Sigmoid colon (tissue), 7 donors: ENCODE results near the gene ABCC8. TPM values are rescaled to one million over a fixed set of nuclear protein-coding genes. Genes with fewer than 3 reads are reported as not detected.

Source experiments
- DNase-seq: peaks from one replicate; pipeline ENCODE4 v3.0.0-alpha.2; 2019
- H3K27ac ChIP-seq, 4 donors: fragments of 200-600 bp; sonication (generic); one replicate each; pipeline ENCODE4 v1.5.1; 2016 to 2019; ENCODE audit warnings: mild to moderate bottlenecking in 1 of 4
- H3K27me3 ChIP-seq, 3 donors: fragments of 200-600 bp; sonication (generic); one replicate each; pipeline ENCODE4 v1.5.1; 2019; ENCODE audit warnings: mild to moderate bottlenecking in 1 of 3
- H3K36me3 ChIP-seq, 4 donors: fragments of 200-600 bp; sonication (generic); one replicate each; pipeline ENCODE4 v1.5.1; 2016 to 2019
- H3K4me1 ChIP-seq, 4 donors: fragments of 200-600 bp; sonication (generic); one replicate each; pipeline ENCODE4 v1.5.1; 2017 to 2019
- H3K4me3 ChIP-seq, 4 donors: fragments of 200-600 bp; sonication (generic); one replicate each; pipeline ENCODE4 v1.5.1; 2017 to 2019; ENCODE audit warnings: mild to moderate bottlenecking in 2 of 4, moderate library complexity in 1 of 4
- H3K9me3 ChIP-seq, 4 donors: fragments of 200-600 bp in 3 of 4; sonication (generic) in 3 of 4; one replicate each; pipeline versions ENCODE4 v1.5.1 to v1.6.1; 2013 to 2019
- CTCF ChIP-seq, 4 experiments: fragments of 450-650 bp in 3 of 4; fragments of 200-600 bp in 1 of 4; IDR thresholded peaks; one replicate each; pipeline ENCODE4 v1.5.1; 2016 to 2019; ENCODE audit warnings: antibody characterized with exemption in 4 of 4, mild to moderate bottlenecking in 3 of 4, moderate library complexity in 2 of 4
- EP300 ChIP-seq, 4 donors: sonication (generic); formaldehyde crosslinking; IDR thresholded peaks; one replicate each; pipeline ENCODE4 v1.6.1; 2017; ENCODE audit warnings: antibody characterized with exemption in 4 of 4
- POLR2A ChIP-seq, 2 donors: fragments of 450-650 bp; IDR thresholded peaks; one replicate each; pipeline ENCODE4 v1.6.1; 2016; ENCODE audit warnings: antibody characterized with exemption in 2 of 2, mild to moderate bottlenecking in 2 of 2, moderate library complexity in 2 of 2
- POLR2AphosphoS5 ChIP-seq, 4 donors: sonication (generic); formaldehyde crosslinking; IDR thresholded peaks; one replicate each; pipeline ENCODE4 v1.6.1; 2017; ENCODE audit warnings: antibody characterized with exemption in 4 of 4
- WGBS, 2 donors: extraction: QIAGEN DNeasy Blood & Tissue Kit; methylation state at CpG; one replicate each; pipeline ENCODE4 v1.1.7; 2013; 5-methylcytosine and 5-hydroxymethylcytosine counted together
- intact Hi-C: fragments of 100-400 bp; cut with DNase I; formaldehyde crosslinking; loops from one replicate; pipeline ENCODE4 v1.15.1; 2023
- polyA plus RNA-seq, 3 donors: library from polyadenylated mRNA; stranded (reverse); fragments of 200-250 nt; gene quantifications; one replicate each; pipeline ENCODE4 v1.2.3, GENCODE V29; 2013
- total RNA-seq, 4 donors: library from RNA; depleted of rRNA; stranded (reverse); fragments of >200 nt; gene quantifications; one replicate each; pipeline ENCODE4 v1.1.0, GENCODE V29; 2016
- donor health status: healthy with polysubstance abuse.
- donor health status: Bipolar disorder and iron deficiency.
- donor health status: healthy.

ABCC8 gene
- total and polyA plus RNA-seq, 7 donors = 0.23 to 9.7 (median 2.6) TPM

GRCh38 chr11:17351172-17351509, 125.5 kb downstream of the ABCC8 start:
- Histone ChIP-seq H3K36me3 (no peaks in the 10 kb centered on the region), H3K4me1 (peaks cover 0 to 31% (median 23%) of the 10 kb centered on the region in 4 donors), H3K9me3 (no peaks in the 10 kb centered on the region), H3K27ac (peak overlapping the region; percentile 57 to 92 (median 84)), H3K4me3 (peak overlapping the region; percentile 62 to 79 (median 70)), H3K27me3 (no peaks in the 10 kb centered on the region)
- TF ChIP-seq CTCF (IDR thresholded peaks at IDR 0.05) = peak in 1 of 4 experiments; percentile 5
- TF ChIP-seq EP300 (IDR thresholded peaks at IDR 0.05) = no peak
- TF ChIP-seq POLR2AphosphoS5 (IDR thresholded peaks at IDR 0.05) = no peak
- no peak for TF ChIP-seq POLR2A (IDR thresholded peaks at IDR 0.05)
- no peak for DNase-seq
- intact Hi-C loops = loop anchor here (5.0 kb wide), 3 partner anchors 144 to 1176 kb away; partner anchors contain the start of genes GTF2H1, HPS5, PIK3C2A and TSG101
- 20% methylated on average over 12 of the region's 12 CpGs for WGBS, 2 donors

GRCh38 chr11:17350455-17351171, 126.0 kb downstream of the ABCC8 start:
- 95% methylated on average over 7 of the region's 7 CpGs for WGBS, 2 donors
- no peak for TF ChIP-seq EP300 (IDR thresholded peaks at IDR 0.05)
- TF ChIP-seq POLR2A (IDR thresholded peaks at IDR 0.05) = no peak
- no peak for TF ChIP-seq CTCF (IDR thresholded peaks at IDR 0.05)
- no peak for TF ChIP-seq POLR2AphosphoS5 (IDR thresholded peaks at IDR 0.05)
- no peak overlapping the region for H3K4me3 ChIP-seq

GRCh38 chr11:17347676-17348075, 129.0 kb downstream of the ABCC8 start:
- Histone ChIP-seq H3K27me3 (no peaks in the 10 kb centered on the region), H3K4me1 (peaks cover 0 to 16% (median 13%) of the 10 kb centered on the region in 4 donors), H3K36me3 (no peaks in the 10 kb centered on the region), H3K4me3 (no peak overlapping the region), H3K27ac (no peak overlapping the region), H3K9me3 (no peaks in the 10 kb centered on the region)
- no peak for TF ChIP-seq POLR2A (IDR thresholded peaks at IDR 0.05)
- no peak for TF ChIP-seq CTCF (IDR thresholded peaks at IDR 0.05)
- no peak for TF ChIP-seq POLR2AphosphoS5 (IDR thresholded peaks at IDR 0.05)
- TF ChIP-seq EP300 (IDR thresholded peaks at IDR 0.05) = no peak
- DNase-seq = no peak
- 78 to 88% methylated on average over 1 of the region's 1 CpG for WGBS, 2 donors
- intact Hi-C loops = no loop called here

More at GRCh38 chr11:17350455-17351171, 126.0 kb downstream of the ABCC8 start:
- intact Hi-C loops = loop anchor here (5.0 kb wide), 3 partner anchors 143 to 1177 kb away; partner anchors contain the start of genes GTF2H1, HPS5, PIK3C2A and TSG101
- Histone ChIP-seq H3K9me3 (no peaks in the 10 kb centered on the region), H3K27ac (no peak overlapping the region), H3K4me1 (peaks cover 0 to 31% (median 23%) of the 10 kb centered on the region in 4 donors), H3K27me3 (no peaks in the 10 kb centered on the region), H3K36me3 (no peaks in the 10 kb centered on the region)
- DNase-seq = no peak

- H3K9me3 ChIP-seq = no peaks in the 10 kb centered on the region
- TF ChIP-seq POLR2AphosphoS5 (IDR thresholded peaks at IDR 0.05) = no peak
- TF ChIP-seq POLR2A (IDR thresholded peaks at IDR 0.05) = no peak
- TF ChIP-seq EP300 (IDR thresholded peaks at IDR 0.05) = no peak
- TF ChIP-seq CTCF (IDR thresholded peaks at IDR 0.05) = no peak
- no peak overlapping the region for H3K27ac ChIP-seq
- no peaks in the 10 kb centered on the region for H3K4me1 ChIP-seq
- intact Hi-C loops = no loop called here
- H3K36me3 ChIP-seq = no peaks in the 10 kb centered on the region
- H3K4me3 ChIP-seq = no peak overlapping the region
- H3K27me3 ChIP-seq = no peaks in the 10 kb centered on the region
- DNase-seq = no peak
- 87 to 97% methylated on average over 1 of the region's 1 CpG for WGBS, 2 donors
Observed at GRCh38 chr11:17343907-17344306, 132.7 kb downstream of the ABCC8 start.
